ENCODE results near the gene GPATCH8.

Gene GPATCH8

GRCh38 chr17:44492706-44493272, 10.4 kb downstream of the GPATCH8 start:
- no peak overlapping the region for H3K4me2 ChIP-seq (ENCODE audit: low read length)
- no peaks in the 10 kb centered on the region for H3K4me1 ChIP-seq
- H3K4me3 ChIP-seq (ENCODE audit: low read depth, low read length), result no peak overlapping the region
- no peak overlapping the region for H3K9ac ChIP-seq
- no peak for TF ChIP-seq CTCF (IDR thresholded peaks at IDR 0.05)
- no peaks in the 10 kb centered on the region for H3K27me3 ChIP-seq (ENCODE audit: control insufficient read depth, insufficient read depth, low read length)
- no peaks in the 10 kb centered on the region for H3K9me3 ChIP-seq (ENCODE audit: control insufficient read depth, low read length)
- H3K36me3 ChIP-seq (ENCODE audit: control insufficient read depth, insufficient read depth, low read length), result no peaks in the 10 kb centered on the region
- H3K27ac ChIP-seq, result no peak overlapping the region
- peaks cover 68% of the 10 kb centered on the region for H3K79me2 ChIP-seq
- H2AFZ ChIP-seq, result no peak overlapping the region

GRCh38 chr17:44489581-44489980, 13.6 kb downstream of the GPATCH8 start:
- H3K36me3 ChIP-seq (ENCODE audit: control insufficient read depth, insufficient read depth, low read length), result no peaks in the 10 kb centered on the region
- H3K4me2 ChIP-seq (ENCODE audit: low read length), result no peak overlapping the region
- H2AFZ ChIP-seq, result no peak overlapping the region
- H3K9me3 ChIP-seq (ENCODE audit: control insufficient read depth, low read length), result no peaks in the 10 kb centered on the region
- H3K4me1 ChIP-seq, result no peaks in the 10 kb centered on the region
- peaks cover 69% of the 10 kb centered on the region for H3K79me2 ChIP-seq
- H3K27ac ChIP-seq, result no peak overlapping the region
- no peak overlapping the region for H3K4me3 ChIP-seq (ENCODE audit: low read depth, low read length)
- H3K9ac ChIP-seq, result no peak overlapping the region
- H3K27me3 ChIP-seq (ENCODE audit: control insufficient read depth, insufficient read depth, low read length), result no peaks in the 10 kb centered on the region
- no peak for TF ChIP-seq CTCF (IDR thresholded peaks at IDR 0.05)

- peaks cover 59% of the 10 kb centered on the region for H3K79me2 ChIP-seq
- H3K9ac ChIP-seq, result no peak overlapping the region
Measured at GRCh38 chr17:44487170-44487569, 16.0 kb downstream of the GPATCH8 start.

GRCh38 chr17:44473367-44473766, 29.8 kb downstream of the GPATCH8 start:
- no peaks in the 10 kb centered on the region for H3K9me3 ChIP-seq (ENCODE audit: control insufficient read depth, low read length)
- H3K9ac ChIP-seq, result no peak overlapping the region
- no peak overlapping the region for H3K4me2 ChIP-seq (ENCODE audit: low read length)
- H3K27me3 ChIP-seq (ENCODE audit: control insufficient read depth, insufficient read depth, low read length), result no peaks in the 10 kb centered on the region
- H3K27ac ChIP-seq, result no peak overlapping the region
- H3K4me1 ChIP-seq, result peaks cover 5% of the 10 kb centered on the region
- no peak for TF ChIP-seq CTCF (IDR thresholded peaks at IDR 0.05)
- H3K36me3 ChIP-seq (ENCODE audit: control insufficient read depth, insufficient read depth, low read length), result no peaks in the 10 kb centered on the region
- no peak overlapping the region for H2AFZ ChIP-seq
- no peak overlapping the region for H3K4me3 ChIP-seq (ENCODE audit: low read depth, low read length)
- H3K79me2 ChIP-seq, result peaks cover 30% of the 10 kb centered on the region

More at GRCh38 chr17:44487170-44487569, 16.0 kb downstream of the GPATCH8 start:
- H3K36me3 ChIP-seq (ENCODE audit: control insufficient read depth, insufficient read depth, low read length), result no peaks in the 10 kb centered on the region
- no peaks in the 10 kb centered on the region for H3K4me1 ChIP-seq
- no peak for TF ChIP-seq CTCF (IDR thresholded peaks at IDR 0.05)
- no peak overlapping the region for H3K4me3 ChIP-seq (ENCODE audit: low read depth, low read length)
- H2AFZ ChIP-seq, result no peak overlapping the region
- H3K27me3 ChIP-seq (ENCODE audit: control insufficient read depth, insufficient read depth, low read length), result no peaks in the 10 kb centered on the region
- no peak overlapping the region for H3K27ac ChIP-seq
- no peak overlapping the region for H3K4me2 ChIP-seq (ENCODE audit: low read length)
- no peaks in the 10 kb centered on the region for H3K9me3 ChIP-seq (ENCODE audit: control insufficient read depth, low read length)

- no peaks in the 10 kb centered on the region for H3K36me3 ChIP-seq (ENCODE audit: control insufficient read depth, insufficient read depth, low read length)
- H3K4me1 ChIP-seq, result peaks cover 5% of the 10 kb centered on the region
- H3K4me2 ChIP-seq (ENCODE audit: low read length), result no peak overlapping the region
- no peak for TF ChIP-seq CTCF (IDR thresholded peaks at IDR 0.05)
- no peaks in the 10 kb centered on the region for H3K9me3 ChIP-seq (ENCODE audit: control insufficient read depth, low read length)
- H3K27me3 ChIP-seq (ENCODE audit: control insufficient read depth, insufficient read depth, low read length), result no peaks in the 10 kb centered on the region
- H3K9ac ChIP-seq, result no peak overlapping the region
- no peak overlapping the region for H2AFZ ChIP-seq
- peaks cover 16% of the 10 kb centered on the region for H3K79me2 ChIP-seq
- no peak overlapping the region for H3K4me3 ChIP-seq (ENCODE audit: low read depth, low read length)
- H3K27ac ChIP-seq, result no peak overlapping the region
Measured at GRCh38 chr17:44469676-44470075, 33.5 kb downstream of the GPATCH8 start.

All from parathyroid adenoma (tissue), 2 donors.